ENCODE data around the gene PRKN.

Gene PRKN

DNA sequence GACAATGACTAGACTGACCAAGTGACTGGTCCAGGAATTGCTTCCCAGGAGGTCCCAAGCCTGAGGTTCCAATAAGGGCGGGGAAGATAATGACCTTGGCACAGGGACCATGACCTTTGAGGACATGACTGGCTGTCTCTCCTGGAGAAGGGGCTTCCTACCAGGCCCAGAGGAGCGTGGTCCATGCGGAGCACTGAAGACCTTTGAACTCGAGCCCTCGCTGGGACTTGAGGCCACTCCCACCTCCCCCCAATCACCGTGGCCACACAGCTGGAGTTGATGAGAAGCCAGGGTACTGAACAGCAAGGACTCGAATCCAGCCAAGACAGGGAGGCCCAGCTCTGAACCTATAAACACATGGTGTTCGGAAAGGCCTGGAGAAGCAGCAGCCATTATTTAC lies 677.0 kb downstream of the PRKN start:
- H3K4me1 ChIP-seq (ENCODE audit: control insufficient read depth in 5 of 5, insufficient read depth in 5 of 5, low read length in 5 of 5), result no peaks in the 10 kb centered on the region

DNA sequence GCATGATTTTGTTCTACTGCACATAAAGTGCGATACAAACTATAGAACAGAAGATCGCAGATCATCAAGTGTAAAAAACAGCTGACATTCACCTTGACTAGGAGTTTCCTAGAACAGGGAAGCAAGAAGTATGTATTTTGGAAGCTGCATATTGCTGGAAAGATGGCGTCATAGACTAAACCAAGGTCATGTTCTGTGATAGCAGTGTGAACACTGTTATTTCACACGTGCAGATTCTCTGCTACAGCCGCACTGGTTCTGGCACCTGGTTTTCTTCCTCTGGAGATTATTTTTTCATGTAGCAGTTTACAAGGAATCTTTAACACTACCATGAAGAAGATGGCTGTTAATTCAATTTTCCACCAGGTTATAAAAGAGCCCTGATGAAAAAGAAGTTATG lies 681.2 kb downstream of the PRKN start:
- no peaks in the 10 kb centered on the region for H3K4me1 ChIP-seq (ENCODE audit: control insufficient read depth in 5 of 5, insufficient read depth in 5 of 5, low read length in 5 of 5)
- no peak overlapping the region for H3K4me3 ChIP-seq (ENCODE audit: low read depth in 1 of 5, low read length in 5 of 5)
- no peak overlapping the region for H3K9ac ChIP-seq (ENCODE audit: low read length in 5 of 5)
- H3K9me3 ChIP-seq (ENCODE audit: control insufficient read depth in 5 of 5, low read length in 5 of 5), result peaks cover 0 to 2% (median 0%) of the 10 kb centered on the region in 5 donors
- H3K27ac ChIP-seq (ENCODE audit: low read depth, low read length), result no peak overlapping the region
- no peaks in the 10 kb centered on the region for H3K27me3 ChIP-seq (ENCODE audit: control insufficient read depth in 5 of 5, insufficient read depth in 4 of 5, low read length in 5 of 5)
- no peaks in the 10 kb centered on the region for H3K36me3 ChIP-seq (ENCODE audit: control insufficient read depth in 5 of 5, insufficient read depth in 5 of 5, low read length in 5 of 5)

More for the DNA sequence above, 677.0 kb downstream of the PRKN start:
- Histone ChIP-seq H3K4me3 (ENCODE audit: low read depth in 1 of 5, low read length in 5 of 5) (no peak overlapping the region), H3K27me3 (ENCODE audit: control insufficient read depth in 5 of 5, insufficient read depth in 4 of 5, low read length in 5 of 5) (no peaks in the 10 kb centered on the region), H3K9ac (ENCODE audit: low read length in 5 of 5) (no peak overlapping the region), H3K9me3 (ENCODE audit: control insufficient read depth in 5 of 5, low read length in 5 of 5) (peaks cover 0 to 2% (median 0%) of the 10 kb centered on the region in 5 donors), H3K36me3 (ENCODE audit: control insufficient read depth in 5 of 5, insufficient read depth in 5 of 5, low read length in 5 of 5) (no peaks in the 10 kb centered on the region), H3K27ac (ENCODE audit: low read depth, low read length) (no peak overlapping the region)

DNA sequence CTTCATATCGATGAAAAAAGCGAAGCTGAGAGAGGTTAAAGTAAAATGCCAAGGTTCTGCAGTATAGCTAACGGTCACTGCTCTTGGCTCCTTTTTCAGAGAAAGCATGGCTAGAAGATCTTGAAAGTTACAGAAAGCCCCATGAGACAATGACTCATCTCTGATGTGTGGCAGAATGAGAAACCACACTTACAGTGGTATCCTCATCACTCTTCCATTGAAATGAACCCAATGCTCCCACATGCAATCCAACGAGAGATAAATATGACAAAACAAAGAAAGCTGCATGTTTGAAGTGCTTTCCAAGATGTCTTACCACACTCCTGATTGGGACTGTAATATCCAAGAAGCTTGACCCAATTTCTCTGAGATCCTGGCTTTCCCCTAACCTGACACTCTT lies 694.9 kb downstream of the PRKN start:
- Histone ChIP-seq H3K9ac (ENCODE audit: low read length in 5 of 5) (no peak overlapping the region), H3K4me1 (ENCODE audit: control insufficient read depth in 5 of 5, insufficient read depth in 5 of 5, low read length in 5 of 5) (no peaks in the 10 kb centered on the region), H3K36me3 (ENCODE audit: control insufficient read depth in 5 of 5, insufficient read depth in 5 of 5, low read length in 5 of 5) (no peaks in the 10 kb centered on the region), H3K9me3 (ENCODE audit: control insufficient read depth in 5 of 5, low read length in 5 of 5) (no peaks in the 10 kb centered on the region), H3K27ac (ENCODE audit: low read depth, low read length) (no peak overlapping the region), H3K27me3 (ENCODE audit: control insufficient read depth in 5 of 5, insufficient read depth in 4 of 5, low read length in 5 of 5) (no peaks in the 10 kb centered on the region), H3K4me3 (ENCODE audit: low read depth in 1 of 5, low read length in 5 of 5) (no peak overlapping the region)

DNA sequence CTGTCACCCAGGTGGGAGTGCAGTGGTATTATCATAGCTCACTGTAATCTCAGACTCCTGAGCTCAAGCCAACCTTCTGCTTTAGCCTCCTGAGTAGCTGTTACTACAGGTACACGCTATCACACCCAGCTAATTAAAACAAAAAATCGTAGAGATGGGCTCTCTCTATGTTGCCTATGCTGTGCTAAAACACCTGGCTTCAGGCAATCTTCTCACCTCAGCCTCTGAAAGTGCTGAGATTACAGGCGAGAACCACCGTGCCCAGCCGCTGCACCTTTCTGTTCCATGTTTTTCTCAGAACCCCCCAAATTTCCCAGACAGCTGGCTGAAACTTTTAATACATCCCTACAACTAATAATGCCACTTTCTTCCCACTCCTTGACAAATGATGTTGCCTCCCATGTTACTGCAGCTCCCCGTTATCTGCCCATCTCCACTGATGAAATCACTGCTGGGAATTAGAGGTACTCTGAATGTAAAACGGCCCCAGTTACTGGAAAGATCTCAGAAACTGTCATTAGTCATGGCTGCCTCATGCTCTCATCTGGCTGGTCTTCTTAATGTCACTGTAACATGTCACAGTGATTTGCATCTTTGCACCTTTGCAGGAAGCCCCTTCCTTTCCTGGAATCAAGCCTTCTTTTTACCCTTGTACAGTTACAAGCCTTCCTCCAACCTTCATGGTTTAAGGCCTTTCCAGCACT lies 697.5 kb downstream of the PRKN start:
- H3K9me3 ChIP-seq (ENCODE audit: control insufficient read depth in 5 of 5, low read length in 5 of 5), result no peaks in the 10 kb centered on the region
- H3K4me3 ChIP-seq (ENCODE audit: low read depth in 1 of 5, low read length in 5 of 5), result no peak overlapping the region
- H3K27me3 ChIP-seq (ENCODE audit: control insufficient read depth in 5 of 5, insufficient read depth in 4 of 5, low read length in 5 of 5), result no peaks in the 10 kb centered on the region
- no peaks in the 10 kb centered on the region for H3K4me1 ChIP-seq (ENCODE audit: control insufficient read depth in 5 of 5, insufficient read depth in 5 of 5, low read length in 5 of 5)
- no peak overlapping the region for H3K27ac ChIP-seq (ENCODE audit: low read depth, low read length)
- H3K9ac ChIP-seq (ENCODE audit: low read length in 5 of 5), result no peak overlapping the region
- no peaks in the 10 kb centered on the region for H3K36me3 ChIP-seq (ENCODE audit: control insufficient read depth in 5 of 5, insufficient read depth in 5 of 5, low read length in 5 of 5)

DNA sequence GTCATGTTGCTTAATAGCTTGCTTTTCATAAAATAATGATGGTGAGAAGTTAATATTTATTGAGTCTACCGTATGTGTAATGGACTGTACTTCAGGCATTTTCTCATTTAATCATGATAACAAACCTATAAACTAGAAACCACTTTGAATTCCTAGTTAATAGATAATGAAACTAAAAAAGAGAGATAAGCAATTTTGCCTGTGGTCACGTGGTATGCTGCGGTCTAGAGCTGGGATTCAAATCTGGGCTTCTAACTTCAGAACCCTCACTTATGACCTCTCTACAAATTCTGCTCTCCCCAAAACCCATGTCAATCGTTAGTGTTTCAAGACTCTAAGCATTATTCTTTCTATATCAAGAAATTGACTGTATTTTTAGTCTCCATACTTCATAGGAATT lies 700.7 kb downstream of the PRKN start:
- H3K27ac ChIP-seq (ENCODE audit: low read depth, low read length), result no peak overlapping the region
- no peak overlapping the region for H3K4me3 ChIP-seq (ENCODE audit: low read depth in 1 of 5, low read length in 5 of 5)
- no peaks in the 10 kb centered on the region for H3K27me3 ChIP-seq (ENCODE audit: control insufficient read depth in 5 of 5, insufficient read depth in 4 of 5, low read length in 5 of 5)
- H3K9ac ChIP-seq (ENCODE audit: low read length in 5 of 5), result no peak overlapping the region
- no peaks in the 10 kb centered on the region for H3K4me1 ChIP-seq (ENCODE audit: control insufficient read depth in 5 of 5, insufficient read depth in 5 of 5, low read length in 5 of 5)
- peaks cover 0 to 3% (median 0%) of the 10 kb centered on the region in 5 donors for H3K9me3 ChIP-seq (ENCODE audit: control insufficient read depth in 5 of 5, low read length in 5 of 5)
- H3K36me3 ChIP-seq (ENCODE audit: control insufficient read depth in 5 of 5, insufficient read depth in 5 of 5, low read length in 5 of 5), result no peaks in the 10 kb centered on the region

DNA sequence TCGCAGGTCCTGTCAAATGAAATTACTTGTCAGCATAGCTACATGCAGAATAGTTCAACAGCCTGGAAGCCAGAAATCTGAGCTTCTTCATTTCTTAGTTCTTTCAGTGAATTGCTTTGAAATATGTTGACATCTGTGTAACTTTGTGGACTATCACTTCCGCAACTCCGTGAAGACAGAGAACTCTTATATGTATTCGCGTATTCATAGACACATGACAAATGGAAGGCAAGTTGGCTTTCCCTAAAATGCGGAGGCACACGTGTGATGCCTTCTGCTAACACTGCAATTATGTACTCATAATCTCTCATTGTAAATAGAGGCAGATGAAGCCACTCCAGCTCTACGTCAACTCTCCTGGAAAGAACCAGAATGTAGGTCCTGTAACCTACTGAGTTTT lies 701.5 kb downstream of the PRKN start:
- Histone ChIP-seq H3K4me1 (ENCODE audit: control insufficient read depth in 5 of 5, insufficient read depth in 5 of 5, low read length in 5 of 5) (no peaks in the 10 kb centered on the region), H3K27me3 (ENCODE audit: control insufficient read depth in 5 of 5, insufficient read depth in 4 of 5, low read length in 5 of 5) (no peaks in the 10 kb centered on the region), H3K36me3 (ENCODE audit: control insufficient read depth in 5 of 5, insufficient read depth in 5 of 5, low read length in 5 of 5) (no peaks in the 10 kb centered on the region), H3K9me3 (ENCODE audit: control insufficient read depth in 5 of 5, low read length in 5 of 5) (peaks cover 0 to 3% (median 0%) of the 10 kb centered on the region in 5 donors), H3K27ac (ENCODE audit: low read depth, low read length) (no peak overlapping the region), H3K9ac (ENCODE audit: low read length in 5 of 5) (no peak overlapping the region), H3K4me3 (ENCODE audit: low read depth in 1 of 5, low read length in 5 of 5) (no peak overlapping the region)

DNA sequence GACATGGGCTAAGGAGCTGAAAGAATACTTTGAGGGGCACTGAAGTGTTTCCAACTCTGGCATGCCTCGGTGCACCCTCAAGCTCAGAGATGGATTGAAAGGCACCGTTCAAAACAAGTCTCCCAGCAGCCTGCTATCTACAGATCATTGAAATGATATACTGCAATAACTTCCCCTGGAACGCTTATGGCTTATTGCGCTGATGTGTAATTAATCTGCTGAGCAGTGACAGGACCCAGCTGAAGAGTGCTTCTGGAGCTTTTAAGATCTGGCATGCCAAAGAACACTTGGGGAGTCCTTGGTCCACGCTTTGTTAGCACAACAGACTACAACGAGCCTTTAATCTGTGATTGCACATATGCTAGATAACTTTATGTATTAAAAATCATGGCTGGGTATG lies 708.2 kb downstream of the PRKN start:
- H3K36me3 ChIP-seq (ENCODE audit: control insufficient read depth in 5 of 5, insufficient read depth in 5 of 5, low read length in 5 of 5), result no peaks in the 10 kb centered on the region
- no peaks in the 10 kb centered on the region for H3K27me3 ChIP-seq (ENCODE audit: control insufficient read depth in 5 of 5, insufficient read depth in 4 of 5, low read length in 5 of 5)
- H3K9me3 ChIP-seq (ENCODE audit: control insufficient read depth in 5 of 5, low read length in 5 of 5), result peaks cover 0 to 3% (median 0%) of the 10 kb centered on the region in 5 donors
- no peak overlapping the region for H3K9ac ChIP-seq (ENCODE audit: low read length in 5 of 5)
- no peak overlapping the region for H3K4me3 ChIP-seq (ENCODE audit: low read depth in 1 of 5, low read length in 5 of 5)
- H3K4me1 ChIP-seq (ENCODE audit: control insufficient read depth in 5 of 5, insufficient read depth in 5 of 5, low read length in 5 of 5), result no peaks in the 10 kb centered on the region
- no peak overlapping the region for H3K27ac ChIP-seq (ENCODE audit: low read depth, low read length)

DNA sequence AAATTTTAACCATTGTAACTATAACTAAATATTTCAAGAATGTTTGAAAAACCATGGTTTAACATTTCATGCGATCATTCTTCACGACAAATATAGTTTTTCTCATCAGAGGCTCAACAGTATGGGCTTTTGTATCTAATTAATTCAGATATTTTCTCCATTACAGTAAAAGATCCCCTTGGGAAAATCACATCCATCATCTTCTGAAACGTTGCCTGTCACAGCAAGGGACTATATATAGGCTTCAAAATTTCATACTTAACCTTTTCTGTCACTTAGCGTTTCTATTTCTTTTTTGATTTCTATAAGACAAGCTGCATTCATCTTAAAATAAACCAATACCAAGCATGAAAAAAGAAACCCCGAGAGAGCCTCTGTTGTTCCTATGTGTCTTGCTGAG lies 710.0 kb downstream of the PRKN start:
- no peaks in the 10 kb centered on the region for H3K36me3 ChIP-seq (ENCODE audit: control insufficient read depth in 5 of 5, insufficient read depth in 5 of 5, low read length in 5 of 5)
- H3K27me3 ChIP-seq (ENCODE audit: control insufficient read depth in 5 of 5, insufficient read depth in 4 of 5, low read length in 5 of 5), result no peaks in the 10 kb centered on the region
- peaks cover 0 to 3% (median 0%) of the 10 kb centered on the region in 5 donors for H3K9me3 ChIP-seq (ENCODE audit: control insufficient read depth in 5 of 5, low read length in 5 of 5)
- H3K9ac ChIP-seq (ENCODE audit: low read length in 5 of 5), result no peak overlapping the region
- H3K4me3 ChIP-seq (ENCODE audit: low read depth in 1 of 5, low read length in 5 of 5), result no peak overlapping the region
- H3K27ac ChIP-seq (ENCODE audit: low read depth, low read length), result no peak overlapping the region
- H3K4me1 ChIP-seq (ENCODE audit: control insufficient read depth in 5 of 5, insufficient read depth in 5 of 5, low read length in 5 of 5), result no peaks in the 10 kb centered on the region

DNA sequence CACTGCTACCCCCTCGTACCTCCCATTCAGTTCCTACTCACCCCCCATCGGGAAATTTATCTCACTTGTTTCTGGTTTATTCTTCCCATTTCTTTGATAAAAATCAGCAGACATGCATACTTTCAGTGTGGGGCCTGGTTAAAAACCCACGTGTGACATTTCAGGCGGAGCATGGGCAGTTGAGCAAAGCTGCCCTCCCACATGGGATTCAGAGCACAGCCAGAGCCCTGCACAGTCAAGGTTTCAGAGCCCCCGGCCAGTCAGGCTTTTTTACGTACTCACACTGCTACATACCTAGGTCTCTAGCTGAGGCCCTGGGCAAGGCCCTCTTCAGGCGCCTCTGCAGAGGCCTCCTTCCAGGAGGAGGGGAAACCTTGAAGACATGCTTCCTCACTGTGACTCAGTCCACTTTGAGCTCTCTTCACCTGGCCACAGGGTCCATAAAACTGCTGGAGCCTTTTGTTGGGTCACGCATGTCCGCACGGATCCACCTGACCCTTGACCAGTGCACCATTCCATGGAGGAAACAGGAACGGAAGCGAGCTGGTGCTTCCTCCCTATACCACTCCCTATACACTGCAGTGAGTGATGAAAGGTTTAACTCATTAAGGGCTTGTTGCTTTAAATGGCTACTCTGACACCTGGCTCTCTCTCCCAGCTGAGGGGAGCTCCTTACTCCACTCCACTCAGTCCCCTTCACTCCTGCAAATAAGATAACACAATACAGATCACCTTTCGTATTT lies 713.3 kb downstream of the PRKN start:
- Histone ChIP-seq H3K9ac (ENCODE audit: low read length in 5 of 5) (no peak overlapping the region), H3K27ac (ENCODE audit: low read depth, low read length) (no peak overlapping the region), H3K36me3 (ENCODE audit: control insufficient read depth in 5 of 5, insufficient read depth in 5 of 5, low read length in 5 of 5) (no peaks in the 10 kb centered on the region), H3K9me3 (ENCODE audit: control insufficient read depth in 5 of 5, low read length in 5 of 5) (peaks cover 0 to 3% (median 0%) of the 10 kb centered on the region in 5 donors), H3K27me3 (ENCODE audit: control insufficient read depth in 5 of 5, insufficient read depth in 4 of 5, low read length in 5 of 5) (no peaks in the 10 kb centered on the region), H3K4me3 (ENCODE audit: low read depth in 1 of 5, low read length in 5 of 5) (no peak overlapping the region), H3K4me1 (ENCODE audit: control insufficient read depth in 5 of 5, insufficient read depth in 5 of 5, low read length in 5 of 5) (no peaks in the 10 kb centered on the region)

DNA sequence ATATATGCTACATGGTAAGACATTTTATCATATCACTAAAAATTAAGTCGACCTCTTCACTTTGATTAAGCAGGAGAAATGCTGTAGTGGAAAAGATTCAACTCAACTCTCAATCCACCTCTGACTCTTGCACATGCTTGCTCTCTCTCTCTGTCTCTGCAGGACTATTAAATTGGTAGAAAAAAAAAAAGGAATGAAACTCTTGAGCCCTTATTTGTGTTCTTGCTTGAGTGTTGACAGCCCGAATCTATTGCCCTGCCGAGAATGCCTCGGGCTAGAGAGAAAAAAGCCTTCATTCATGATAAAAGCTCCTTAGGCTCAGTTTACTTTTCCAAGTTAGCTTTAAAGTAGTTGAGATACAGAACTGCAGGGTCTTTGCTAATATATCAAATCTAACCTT lies 722.2 kb downstream of the PRKN start:
- Histone ChIP-seq H3K4me1 (ENCODE audit: control insufficient read depth in 5 of 5, insufficient read depth in 5 of 5, low read length in 5 of 5) (no peaks in the 10 kb centered on the region), H3K36me3 (ENCODE audit: control insufficient read depth in 5 of 5, insufficient read depth in 5 of 5, low read length in 5 of 5) (no peaks in the 10 kb centered on the region), H3K9me3 (ENCODE audit: control insufficient read depth in 5 of 5, low read length in 5 of 5) (no peaks in the 10 kb centered on the region), H3K27ac (ENCODE audit: low read depth, low read length) (no peak overlapping the region), H3K4me3 (ENCODE audit: low read depth in 1 of 5, low read length in 5 of 5) (no peak overlapping the region), H3K27me3 (ENCODE audit: control insufficient read depth in 5 of 5, insufficient read depth in 4 of 5, low read length in 5 of 5) (no peaks in the 10 kb centered on the region), H3K9ac (ENCODE audit: low read length in 5 of 5) (no peak overlapping the region)
